ENCODE measurements around the gene MYO5A. TPM values are rescaled to one million over a fixed set of nuclear protein-coding genes. Genes with fewer than 3 reads are reported as not detected.
A peak's percentile ranks its signal among the peaks of the same experiment; 100 is the strongest.

Gene MYO5A
- total RNA-seq, 4 donors from 2014 or later = 10.9 to 151 (median 17.0) TPM

DNA sequence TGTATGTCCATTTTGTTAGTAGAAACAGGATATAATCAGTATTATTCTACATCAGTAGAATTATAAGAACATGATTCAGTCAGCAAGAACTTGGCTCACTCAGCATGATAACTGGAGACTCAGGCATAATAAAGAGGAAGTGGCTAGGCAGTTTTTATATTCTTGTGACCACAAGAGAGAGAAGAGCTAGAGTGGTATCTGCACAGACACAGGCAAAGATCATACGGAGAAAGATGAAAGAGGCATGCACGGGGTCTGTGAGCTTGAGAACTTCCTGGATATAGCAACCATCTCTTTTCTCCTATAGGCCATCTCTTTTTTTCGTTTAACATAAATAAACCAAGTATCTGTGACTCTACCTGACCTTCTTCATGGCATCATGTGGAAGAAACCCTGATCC is 46.8 kb downstream of the MYO5A start:
- in situ Hi-C loops (cut with MboI; ENCODE audit: low pct_ligation_motif_present in 1 of 4, low pct_unique_long_range_greater_than_20kb in 1 of 4, low sequenced_read_pairs in 3 of 4) (no loop called here), intact Hi-C loops (cut with DNase I; ENCODE audit: low total_unique reads) (no loop called here)
- Histone ChIP-seq H3K27me3 (no peaks in the 10 kb centered on the region), H3K4me3 (no peak overlapping the region), H3K36me3 (no peaks in the 10 kb centered on the region), H3K4me1 (peaks cover 0 to 29% (median 5%) of the 10 kb centered on the region in 4 donors), H3K9me3 (no peaks in the 10 kb centered on the region), H3K27ac (peak overlapping the region; percentile 34 to 63 (median 56))
- TF ChIP-seq POLR2AphosphoS5 (IDR thresholded peaks at IDR 0.05) (peak in 1 of 3 donors; percentile 39), EP300 (IDR thresholded peaks at IDR 0.05; ENCODE audit: low read depth) (no peak)
- DNase-seq = peak; percentile 23
- 29 to 58% methylated on average over 3 of the region's 3 CpGs for WGBS, 2 donors (ENCODE audit: low coverage in 1 of 2)

DNA sequence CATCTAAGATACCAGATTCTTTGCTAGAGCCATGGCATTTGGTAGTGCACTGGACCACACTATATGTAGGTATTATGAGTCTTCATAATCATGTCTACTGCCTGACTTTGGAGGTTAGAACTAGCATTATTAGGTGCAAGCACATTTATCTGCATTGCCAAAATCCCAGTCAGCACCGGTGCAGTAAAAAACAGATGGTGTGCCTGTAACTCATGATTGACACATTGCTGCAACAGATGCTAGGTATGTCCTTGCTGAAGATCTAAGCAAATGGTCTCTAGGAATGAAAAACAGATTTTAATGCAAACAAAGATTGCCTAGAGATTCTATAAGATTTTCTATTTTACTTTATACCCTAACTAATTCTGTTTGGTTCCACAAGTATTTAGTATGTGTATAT is 47.7 kb downstream of the MYO5A start:
- intact Hi-C loops (cut with DNase I; ENCODE audit: low total_unique reads) = no loop called here
- in situ Hi-C loops (cut with MboI; ENCODE audit: low pct_ligation_motif_present in 1 of 4, low pct_unique_long_range_greater_than_20kb in 1 of 4, low sequenced_read_pairs in 3 of 4) = no loop called here
- Histone ChIP-seq H3K4me1 (peaks cover 0 to 25% (median 4%) of the 10 kb centered on the region in 4 donors), H3K9me3 (no peaks in the 10 kb centered on the region), H3K36me3 (no peaks in the 10 kb centered on the region), H3K4me3 (no peak overlapping the region), H3K27ac (peak overlapping the region; percentile 0 to 50 (median 35)), H3K27me3 (no peaks in the 10 kb centered on the region)
- no peak for TF ChIP-seq EP300 (IDR thresholded peaks at IDR 0.05; ENCODE audit: low read depth)
- TF ChIP-seq, protein P1, sequence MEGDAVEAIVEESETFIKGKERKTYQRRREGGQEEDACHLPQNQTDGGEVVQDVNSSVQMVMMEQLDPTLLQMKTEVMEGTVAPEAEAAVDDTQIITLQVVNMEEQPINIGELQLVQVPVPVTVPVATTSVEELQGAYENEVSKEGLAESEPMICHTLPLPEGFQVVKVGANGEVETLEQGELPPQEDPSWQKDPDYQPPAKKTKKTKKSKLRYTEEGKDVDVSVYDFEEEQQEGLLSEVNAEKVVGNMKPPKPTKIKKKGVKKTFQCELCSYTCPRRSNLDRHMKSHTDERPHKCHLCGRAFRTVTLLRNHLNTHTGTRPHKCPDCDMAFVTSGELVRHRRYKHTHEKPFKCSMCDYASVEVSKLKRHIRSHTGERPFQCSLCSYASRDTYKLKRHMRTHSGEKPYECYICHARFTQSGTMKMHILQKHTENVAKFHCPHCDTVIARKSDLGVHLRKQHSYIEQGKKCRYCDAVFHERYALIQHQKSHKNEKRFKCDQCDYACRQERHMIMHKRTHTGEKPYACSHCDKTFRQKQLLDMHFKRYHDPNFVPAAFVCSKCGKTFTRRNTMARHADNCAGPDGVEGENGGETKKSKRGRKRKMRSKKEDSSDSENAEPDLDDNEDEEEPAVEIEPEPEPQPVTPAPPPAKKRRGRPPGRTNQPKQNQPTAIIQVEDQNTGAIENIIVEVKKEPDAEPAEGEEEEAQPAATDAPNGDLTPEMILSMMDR (IDR thresholded peaks at IDR 0.05) = no peak
- TF ChIP-seq POLR2AphosphoS5 (IDR thresholded peaks at IDR 0.05) = no peak
- no peak for TF ChIP-seq POLR2A (IDR thresholded peaks at IDR 0.05)
- 43% methylated on average over 1 of the region's 1 CpG; no CpG with 5 or more reads in 1 of the 2 donors for WGBS, 2 donors (ENCODE audit: low coverage in 1 of 2)
- DNase-seq = no peak

GRCh38 chr15:52466716-52467115 is 62.0 kb downstream of the MYO5A start:
- intact Hi-C loops (cut with DNase I; ENCODE audit: low total_unique reads) = no loop called here
- TF ChIP-seq EP300 (IDR thresholded peaks at IDR 0.05; ENCODE audit: low read depth) (no peak), POLR2A (IDR thresholded peaks at IDR 0.05) (no peak), POLR2AphosphoS5 (IDR thresholded peaks at IDR 0.05) (no peak)
- TF ChIP-seq, protein P1 (IDR thresholded peaks at IDR 0.05) = no peak
- no peaks in the 10 kb centered on the region for H3K27me3 ChIP-seq
- H3K4me1 ChIP-seq = peaks cover 0 to 11% (median 2%) of the 10 kb centered on the region in 4 donors
- no peaks in the 10 kb centered on the region for H3K36me3 ChIP-seq
- peaks cover 6% of the 10 kb centered on the region in 2 donors for H3K9me3 ChIP-seq
- H3K4me3 ChIP-seq = no peak overlapping the region
- WGBS, 2 donors (ENCODE audit: low coverage in 1 of 2) = 100% methylated on average over 1 to 2 of the region's 2 CpGs
- DNase-seq = no peak
- peak overlapping the region in 2 of 4 donors; percentile 20 to 68 for H3K27ac ChIP-seq
- in situ Hi-C loops (cut with MboI; ENCODE audit: low pct_ligation_motif_present in 1 of 4, low pct_unique_long_range_greater_than_20kb in 1 of 4, low sequenced_read_pairs in 3 of 4) = no loop called here

GRCh38 chr15:52466134-52466701 is 62.5 kb downstream of the MYO5A start:
- TF ChIP-seq POLR2AphosphoS5 (IDR thresholded peaks at IDR 0.05) (no peak), POLR2A (IDR thresholded peaks at IDR 0.05) (no peak), EP300 (IDR thresholded peaks at IDR 0.05; ENCODE audit: low read depth) (no peak)
- TF ChIP-seq, protein P1 (IDR thresholded peaks at IDR 0.05) = no peak
- H3K9me3 ChIP-seq = peaks cover 6% of the 10 kb centered on the region in 2 donors
- intact Hi-C loops (cut with DNase I; ENCODE audit: low total_unique reads) (no loop called here), in situ Hi-C loops (cut with MboI; ENCODE audit: low pct_ligation_motif_present in 1 of 4, low pct_unique_long_range_greater_than_20kb in 1 of 4, low sequenced_read_pairs in 3 of 4) (no loop called here)
- H3K27me3 ChIP-seq = no peaks in the 10 kb centered on the region
- peaks cover 0 to 11% (median 2%) of the 10 kb centered on the region in 4 donors for H3K4me1 ChIP-seq
- H3K27ac ChIP-seq = peak overlapping the region in 2 of 4 donors; percentile 39 to 68
- no peaks in the 10 kb centered on the region for H3K36me3 ChIP-seq
- 64% methylated on average over 2 of the region's 2 CpGs; no CpG with 5 or more reads in 1 of the 2 donors for WGBS, 2 donors (ENCODE audit: low coverage in 1 of 2)
- DNase-seq = peak; percentile 78
- no peak overlapping the region for H3K4me3 ChIP-seq

Measured in transverse colon (tissue), 4 donors.